ENCODE data around the gene RPEL1. TPM values are rescaled to one million over a fixed set of nuclear protein-coding genes. Genes with fewer than 3 reads are reported as not detected.
A peak's percentile ranks its signal among the peaks of the same experiment; 100 is the strongest.
"Not testable (repeated sequence)": the region's sequence is repeated elsewhere in the genome, so short reads cannot be mapped to it uniquely, and the experiment has no call there.

The RPEL1 gene
- not detected for polyA plus RNA-seq

DNA sequence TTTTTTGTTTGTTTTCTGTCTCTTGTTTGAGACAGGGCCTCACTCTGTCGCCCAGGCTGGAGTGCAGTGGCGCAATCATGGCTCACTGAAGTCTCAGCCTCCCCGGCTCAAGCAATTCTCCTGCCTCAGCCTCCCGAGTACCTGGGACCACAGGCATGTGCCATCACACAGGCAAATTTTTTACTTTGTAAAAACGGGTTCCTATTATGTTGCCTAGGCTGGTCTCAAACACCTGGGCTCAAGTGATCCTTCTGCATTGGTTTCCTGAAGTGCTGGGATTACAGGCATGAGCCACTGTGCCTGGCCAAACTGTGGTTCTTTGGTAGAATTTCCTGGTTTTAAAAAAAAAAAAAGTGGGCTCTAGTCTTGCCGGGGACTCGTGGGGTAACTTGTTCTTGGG, at the start of gene RPEL1:
RPEL1 (plus strand) TSS at position 301 of the 400 bp plus-strand sequence. CDS start 110 bp downstream, outside the sequence.
- not testable (repeated sequence) for H3K9me3 Mint-ChIP-seq, H3K36me3 Mint-ChIP-seq, H3K27ac Mint-ChIP-seq, DNase-seq, H3K4me3 Mint-ChIP-seq, H3K4me1 Mint-ChIP-seq
- peaks cover under 1 to 18% (median 12%) of the 10 kb centered on the region in 3 donors for H3K27me3 Mint-ChIP-seq (ENCODE audit: low read depth in 3 of 3)

DNA sequence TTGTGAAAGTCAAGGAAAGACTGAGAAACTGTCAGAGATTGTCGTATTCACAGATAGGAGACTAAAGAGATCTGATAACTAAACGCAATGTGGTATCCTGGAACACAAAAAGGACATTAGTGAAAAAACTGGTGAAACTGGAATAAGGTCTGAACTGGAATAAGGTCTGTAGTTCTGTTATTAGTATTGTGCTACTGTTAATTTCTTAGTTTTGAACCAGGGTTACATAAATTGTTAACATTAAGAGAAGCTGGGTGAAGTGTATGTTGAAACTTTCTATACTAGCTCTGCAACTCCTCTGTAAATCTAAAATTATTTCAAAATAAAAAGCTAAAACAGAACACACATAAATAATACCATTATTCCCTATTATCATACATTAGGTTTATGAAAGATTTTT, 49.2 kb upstream of the RPEL1 start:
- peaks cover 21 to 23% of the 10 kb centered on the region in 2 donors for H3K4me1 Mint-ChIP-seq
- no peak for DNase-seq
- peak overlapping the region in 1 of 6 donors; percentile 39 for H3K27ac Mint-ChIP-seq
- H3K9me3 Mint-ChIP-seq, result no peaks in the 10 kb centered on the region
- peaks cover 9 to 21% (median 14%) of the 10 kb centered on the region in 3 donors for H3K27me3 Mint-ChIP-seq (ENCODE audit: low read depth in 3 of 3)
- H3K36me3 Mint-ChIP-seq, result no peaks in the 10 kb centered on the region
- no peak overlapping the region for H3K4me3 Mint-ChIP-seq

DNA sequence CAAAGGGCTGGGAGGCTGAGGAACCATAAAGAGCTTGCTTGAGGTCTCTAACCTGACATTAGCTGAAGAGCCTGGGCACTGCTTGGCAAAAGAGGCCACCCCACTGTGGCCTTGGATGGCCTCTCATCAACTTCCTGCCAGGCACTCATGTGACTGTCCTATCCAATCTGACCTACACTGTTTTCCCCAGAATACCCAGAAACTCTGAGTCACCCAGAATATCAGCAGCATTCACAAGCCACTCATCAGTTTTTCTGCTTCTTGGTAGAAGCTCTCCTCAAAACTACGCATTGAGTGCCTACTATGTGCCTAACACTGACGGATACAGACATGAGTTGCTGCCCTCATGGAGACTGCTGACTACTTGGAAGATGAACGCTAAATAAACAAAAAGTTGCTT, 48.5 kb upstream of the RPEL1 start:
- Mint-ChIP-seq H3K27ac (no peak overlapping the region), H3K4me3 (no peak overlapping the region), H3K9me3 (no peaks in the 10 kb centered on the region), H3K27me3 (ENCODE audit: low read depth in 3 of 3) (peaks cover 9 to 16% (median 9%) of the 10 kb centered on the region in 3 donors), H3K4me1 (peaks cover 14 to 17% of the 10 kb centered on the region in 2 donors), H3K36me3 (no peaks in the 10 kb centered on the region)
- DNase-seq, result no peak

DNA sequence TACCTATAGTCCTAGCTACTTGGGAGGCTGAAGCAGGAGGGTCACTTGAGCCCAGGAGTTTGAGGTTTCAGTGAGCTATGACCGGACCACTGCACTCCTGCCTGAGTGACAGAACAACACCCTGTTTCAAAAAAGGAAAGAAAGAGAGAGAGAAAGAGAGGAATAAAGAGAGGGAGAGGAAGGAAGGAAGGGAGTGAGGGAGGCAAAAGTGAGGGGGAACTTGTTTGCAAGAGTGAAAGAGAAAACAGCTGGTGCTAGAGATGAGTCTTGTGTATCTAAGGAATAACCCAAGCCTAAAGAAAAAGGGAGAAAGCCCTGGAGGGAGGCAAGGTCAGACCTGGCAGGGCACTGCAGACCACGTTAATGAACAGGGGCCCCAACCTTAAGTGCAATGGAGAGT, 47.8 kb upstream of the RPEL1 start:
- H3K4me1 Mint-ChIP-seq, result peaks cover 9 to 12% of the 10 kb centered on the region in 2 donors
- no peaks in the 10 kb centered on the region for H3K36me3 Mint-ChIP-seq
- DNase-seq, result no peak
- no peaks in the 10 kb centered on the region for H3K9me3 Mint-ChIP-seq
- H3K4me3 Mint-ChIP-seq, result no peak overlapping the region
- peaks cover 4 to 10% (median 7%) of the 10 kb centered on the region in 3 donors for H3K27me3 Mint-ChIP-seq (ENCODE audit: low read depth in 3 of 3)
- H3K27ac Mint-ChIP-seq, result peak overlapping the region in 2 of 6 donors; percentile 42 to 78

DNA sequence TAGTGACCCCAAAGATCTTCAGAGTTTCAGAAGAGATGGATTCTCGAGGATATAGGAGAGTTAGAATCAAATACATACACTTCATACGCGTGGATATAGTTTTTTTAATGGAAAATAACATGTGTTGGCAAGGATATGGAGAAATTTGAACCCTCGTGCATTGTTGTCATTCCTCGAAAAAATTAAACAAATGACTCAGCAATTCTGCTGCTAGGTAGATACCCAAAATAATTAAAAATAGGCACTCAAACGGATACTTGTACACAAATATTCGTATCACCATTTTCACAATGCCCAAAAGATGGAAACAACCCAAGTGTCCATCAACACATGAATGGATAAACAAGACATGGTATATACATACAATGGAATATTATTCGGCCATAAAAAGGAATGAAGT, 47.0 kb upstream of the RPEL1 start:
- peaks cover 4 to 5% (median 4%) of the 10 kb centered on the region in 3 donors for H3K27me3 Mint-ChIP-seq (ENCODE audit: low read depth in 3 of 3)
- no peak overlapping the region for H3K27ac Mint-ChIP-seq
- no peaks in the 10 kb centered on the region for H3K9me3 Mint-ChIP-seq
- no peak for DNase-seq
- peaks cover 4 to 7% of the 10 kb centered on the region in 2 donors for H3K4me1 Mint-ChIP-seq
- H3K36me3 Mint-ChIP-seq, result no peaks in the 10 kb centered on the region
- H3K4me3 Mint-ChIP-seq, result no peak overlapping the region

DNA sequence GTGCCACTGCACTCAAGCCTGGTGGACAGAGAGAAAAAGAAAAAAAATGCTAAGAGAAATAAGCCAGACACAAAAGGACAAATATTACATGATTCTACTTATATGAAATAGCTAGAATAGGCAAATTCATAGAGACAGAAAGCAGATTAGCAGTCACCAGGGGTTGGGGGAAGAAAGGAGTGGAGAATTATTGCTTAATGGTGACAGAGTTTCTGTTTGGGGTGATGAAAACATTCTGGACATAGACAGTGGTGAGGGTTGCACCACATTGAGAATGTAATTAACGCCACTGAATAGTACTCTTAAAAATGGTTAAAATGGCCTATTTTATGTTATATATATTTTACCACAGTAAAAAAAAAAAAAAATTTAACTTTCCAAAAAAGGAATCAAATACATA, 46.2 kb upstream of the RPEL1 start:
- Mint-ChIP-seq H3K4me1 (no peaks in the 10 kb centered on the region), H3K27me3 (ENCODE audit: low read depth in 3 of 3) (peaks cover 0 to 4% (median 1%) of the 10 kb centered on the region in 3 donors), H3K4me3 (no peak overlapping the region), H3K36me3 (no peaks in the 10 kb centered on the region), H3K27ac (no peak overlapping the region), H3K9me3 (no peaks in the 10 kb centered on the region)
- DNase-seq, result no peak

DNA sequence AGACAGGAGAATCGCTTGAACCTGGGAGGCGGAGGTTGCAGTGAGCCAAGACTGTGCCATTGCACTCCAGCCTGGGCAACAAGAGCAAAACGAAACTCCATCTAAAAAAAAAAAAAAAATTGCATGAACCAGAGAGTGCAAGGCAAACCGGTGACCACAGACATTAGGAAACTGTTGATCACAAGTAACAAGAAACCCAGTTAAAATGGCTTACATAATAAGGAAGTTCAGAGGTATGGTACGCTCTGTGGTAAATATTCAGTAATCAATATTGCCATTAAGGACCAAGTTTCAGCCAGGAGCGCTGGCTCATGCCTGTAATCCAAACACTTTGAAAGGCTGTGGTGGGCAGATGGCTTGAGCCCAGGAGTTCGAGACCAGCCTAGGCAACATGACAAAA, 43.4 kb upstream of the RPEL1 start:
- Mint-ChIP-seq H3K9me3 (no peaks in the 10 kb centered on the region), H3K4me1 (no peaks in the 10 kb centered on the region), H3K36me3 (no peaks in the 10 kb centered on the region), H3K4me3 (no peak overlapping the region), H3K27me3 (ENCODE audit: low read depth in 3 of 3) (peaks cover 4 to 9% (median 8%) of the 10 kb centered on the region in 3 donors), H3K27ac (no peak overlapping the region)
- no peak for DNase-seq

DNA sequence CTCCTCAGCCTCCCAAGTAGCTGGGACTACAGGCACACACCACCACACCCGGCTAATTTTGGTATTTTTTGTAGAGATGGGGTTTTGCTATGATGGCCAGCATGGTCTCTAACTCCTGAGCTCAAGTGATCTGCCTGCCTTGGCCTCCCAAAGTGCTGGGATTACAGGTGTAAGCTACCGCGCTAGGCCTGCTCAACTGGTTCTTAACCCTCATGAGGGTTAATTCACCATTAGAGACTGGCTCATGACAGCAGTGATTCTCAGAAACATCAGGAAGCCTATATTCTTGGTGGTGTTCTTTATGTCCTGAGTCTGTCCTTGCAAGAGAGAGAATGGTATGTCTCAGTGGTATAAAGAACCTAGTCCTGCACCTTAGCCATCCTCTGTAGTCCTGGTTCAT, 42.2 kb upstream of the RPEL1 start:
- no peak overlapping the region for H3K4me3 Mint-ChIP-seq
- H3K4me1 Mint-ChIP-seq, result no peaks in the 10 kb centered on the region
- DNase-seq, result no peak
- H3K36me3 Mint-ChIP-seq, result no peaks in the 10 kb centered on the region
- H3K27ac Mint-ChIP-seq, result no peak overlapping the region
- no peaks in the 10 kb centered on the region for H3K9me3 Mint-ChIP-seq
- peaks cover 3 to 9% (median 4%) of the 10 kb centered on the region in 3 donors for H3K27me3 Mint-ChIP-seq (ENCODE audit: low read depth in 3 of 3)

DNA sequence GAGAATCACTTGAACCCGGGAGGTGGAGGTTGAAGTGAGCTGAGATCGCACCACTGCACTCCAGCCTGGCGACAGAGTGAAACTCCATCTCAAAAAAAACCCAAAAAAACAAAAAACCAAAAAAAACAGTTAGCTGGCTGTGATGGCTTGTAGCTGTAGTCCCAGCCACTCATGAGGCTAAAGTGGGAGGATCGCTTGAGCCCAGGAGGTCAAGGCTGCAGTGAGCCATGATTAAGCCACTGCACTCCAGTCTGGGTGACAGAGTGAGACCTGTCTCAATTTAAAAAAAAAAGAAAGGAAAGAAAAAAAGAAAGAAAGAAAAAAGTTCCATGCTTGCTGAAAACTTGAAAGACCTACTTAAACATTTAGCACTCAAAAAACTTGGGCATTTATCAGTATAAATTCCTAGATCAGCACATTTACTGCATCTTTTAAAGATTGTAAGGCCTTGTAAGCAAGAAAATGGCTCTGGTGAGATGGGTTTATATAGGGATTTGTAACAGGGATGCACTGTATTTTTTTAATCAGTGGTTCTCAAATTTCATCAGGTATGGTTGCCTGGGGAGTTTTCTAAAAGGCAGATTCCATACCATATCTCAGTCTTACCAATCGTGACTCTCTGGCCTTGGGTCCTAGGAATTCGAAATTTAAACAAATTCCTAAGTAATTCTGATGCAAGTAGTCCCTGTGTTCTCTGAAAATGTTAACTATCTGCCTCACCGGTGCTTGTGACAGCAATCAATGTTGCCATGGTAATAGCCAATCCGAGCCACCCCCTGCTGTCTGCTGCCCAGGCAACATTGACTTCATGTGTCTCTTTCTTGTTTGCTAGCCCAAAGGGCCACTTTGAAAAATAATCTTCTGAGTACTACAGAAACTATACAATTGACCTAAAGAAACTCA, 41.1 kb upstream of the RPEL1 start:
- no peak overlapping the region for H3K27ac Mint-ChIP-seq
- H3K27me3 Mint-ChIP-seq (ENCODE audit: low read depth in 3 of 3), result peaks cover 3 to 9% (median 4%) of the 10 kb centered on the region in 3 donors
- H3K9me3 Mint-ChIP-seq, result no peaks in the 10 kb centered on the region
- H3K4me1 Mint-ChIP-seq, result no peaks in the 10 kb centered on the region
- DNase-seq, result no peak
- no peaks in the 10 kb centered on the region for H3K36me3 Mint-ChIP-seq
- H3K4me3 Mint-ChIP-seq, result no peak overlapping the region

DNA sequence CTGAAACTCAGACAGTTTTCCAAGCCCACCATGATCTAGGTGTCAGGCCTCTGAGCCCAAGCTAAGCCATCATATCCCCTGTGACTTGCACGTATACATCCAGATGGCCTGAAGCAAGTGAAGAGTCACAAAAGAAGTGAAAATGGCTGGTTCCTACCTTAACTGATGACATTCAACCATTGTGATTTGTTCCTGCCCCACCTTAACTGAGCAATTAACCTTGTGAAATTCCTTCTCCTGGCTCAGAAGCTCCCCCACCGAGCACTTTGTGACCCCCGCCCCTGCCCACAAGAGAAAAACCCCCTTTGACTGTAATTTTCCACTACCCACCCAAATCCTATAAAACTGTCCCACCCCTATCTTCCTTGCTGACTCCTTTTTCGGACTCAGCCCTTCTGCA, 40.3 kb upstream of the RPEL1 start:
- H3K4me1 Mint-ChIP-seq; H3K4me3 Mint-ChIP-seq; H3K36me3 Mint-ChIP-seq; H3K27me3 Mint-ChIP-seq (ENCODE audit: low read depth in 3 of 3); H3K9me3 Mint-ChIP-seq; DNase-seq; H3K27ac Mint-ChIP-seq: not testable (repeated sequence)

DNA sequence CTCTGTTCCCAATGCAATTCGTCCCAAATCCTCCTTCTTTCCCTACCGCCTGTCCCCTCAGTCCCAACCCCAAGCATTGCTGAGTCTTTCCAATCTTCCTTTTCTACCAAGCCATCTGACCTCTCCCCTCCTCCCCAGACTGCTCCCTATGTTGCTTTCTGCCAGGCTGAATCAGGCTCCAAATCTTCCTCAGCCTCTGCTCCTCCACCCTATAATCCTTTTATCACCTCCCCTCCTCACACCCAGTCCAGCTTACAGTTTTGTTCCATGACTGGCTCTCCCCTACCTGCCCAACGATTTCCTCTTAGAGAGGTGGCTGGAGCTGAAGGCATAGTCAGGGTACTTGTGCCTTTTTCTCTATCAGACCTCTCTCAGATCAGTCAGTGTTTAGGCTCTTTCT, 39.0 kb upstream of the RPEL1 start:
- not testable (repeated sequence) for H3K9me3 Mint-ChIP-seq; H3K4me1 Mint-ChIP-seq; H3K36me3 Mint-ChIP-seq; DNase-seq; H3K27ac Mint-ChIP-seq; H3K4me3 Mint-ChIP-seq; H3K27me3 Mint-ChIP-seq (ENCODE audit: low read depth in 3 of 3)

DNA sequence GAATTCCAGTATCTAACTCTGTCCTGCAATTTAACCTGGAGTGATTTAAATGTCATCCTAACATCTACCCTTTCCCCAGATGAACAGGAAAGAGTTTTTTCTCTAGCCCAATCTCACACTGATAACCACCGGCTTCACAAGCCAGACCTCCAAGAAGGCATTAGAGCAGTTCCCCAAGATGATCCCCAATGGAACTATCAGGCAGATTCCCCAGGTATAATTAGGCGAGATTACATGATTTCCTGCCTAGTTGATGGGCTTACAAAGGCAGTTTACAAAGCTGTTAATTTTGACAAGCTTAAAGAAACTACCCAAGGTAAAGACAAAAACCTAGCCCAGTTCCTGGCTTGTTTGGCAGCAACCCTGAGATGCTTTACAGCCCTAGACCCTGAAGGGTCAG, 38.5 kb upstream of the RPEL1 start:
- peaks cover 0 to 7% (median 4%) of the 10 kb centered on the region in 6 donors for H3K9me3 Mint-ChIP-seq
- H3K27me3 Mint-ChIP-seq (ENCODE audit: low read depth in 3 of 3), result peaks cover 3 to 9% (median 4%) of the 10 kb centered on the region in 3 donors
- H3K27ac Mint-ChIP-seq, result no peak overlapping the region
- no peaks in the 10 kb centered on the region for H3K4me1 Mint-ChIP-seq
- H3K4me3 Mint-ChIP-seq, result no peak overlapping the region
- no peak for DNase-seq
- H3K36me3 Mint-ChIP-seq, result peaks cover 0 to 3% (median 3%) of the 10 kb centered on the region in 3 donors

DNA sequence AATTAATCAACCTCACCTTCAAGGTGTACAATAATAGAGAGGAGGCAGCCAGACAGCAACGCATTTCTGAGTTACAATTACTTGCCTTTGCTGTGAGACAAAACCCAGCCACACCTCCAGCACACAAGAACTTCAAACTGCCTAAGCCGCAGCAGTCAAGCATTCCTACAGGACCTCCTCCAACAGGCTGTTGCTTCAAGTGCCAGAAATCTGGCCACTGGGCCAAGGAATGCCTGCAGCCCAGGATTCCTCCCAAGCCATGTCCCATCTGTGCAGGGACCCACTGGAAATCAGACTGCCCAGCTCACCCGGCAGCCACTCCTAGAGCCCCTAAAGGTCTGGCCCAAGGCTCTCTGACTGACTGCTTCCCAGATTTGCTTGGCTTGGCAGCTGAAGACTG, 38.0 kb upstream of the RPEL1 start:
- not testable (repeated sequence) for DNase-seq; H3K4me1 Mint-ChIP-seq; H3K27me3 Mint-ChIP-seq (ENCODE audit: low read depth in 3 of 3); H3K36me3 Mint-ChIP-seq; H3K27ac Mint-ChIP-seq; H3K4me3 Mint-ChIP-seq
- H3K9me3 Mint-ChIP-seq, result peaks cover 0 to 10% (median 7%) of the 10 kb centered on the region in 6 donors

DNA sequence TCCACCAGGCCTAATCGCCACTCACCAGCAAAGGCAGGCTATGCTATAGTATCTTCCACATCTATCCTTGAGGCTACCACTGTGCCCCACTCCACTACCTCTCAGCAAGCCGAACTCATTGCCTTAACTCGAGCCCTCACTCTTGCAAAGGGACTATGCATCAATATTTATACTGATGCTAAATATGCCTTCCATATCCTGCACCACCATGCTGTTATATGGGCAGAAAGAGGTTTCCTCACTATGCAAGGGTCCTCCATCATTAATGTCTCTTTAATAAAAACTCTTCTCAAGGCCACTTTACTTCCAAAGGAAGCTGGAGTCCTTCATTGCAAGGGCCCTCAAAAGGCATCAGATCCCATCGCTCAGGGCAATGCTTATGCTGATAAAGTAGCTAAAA, 35.4 kb upstream of the RPEL1 start:
- peaks cover 0 to 16% (median 8%) of the 10 kb centered on the region in 6 donors for H3K9me3 Mint-ChIP-seq
- H3K4me3 Mint-ChIP-seq; H3K4me1 Mint-ChIP-seq; H3K27me3 Mint-ChIP-seq (ENCODE audit: low read depth in 3 of 3); DNase-seq; H3K27ac Mint-ChIP-seq: not testable (repeated sequence)
- H3K36me3 Mint-ChIP-seq, result peaks cover 0 to 11% (median 11%) of the 10 kb centered on the region in 3 donors

DNA sequence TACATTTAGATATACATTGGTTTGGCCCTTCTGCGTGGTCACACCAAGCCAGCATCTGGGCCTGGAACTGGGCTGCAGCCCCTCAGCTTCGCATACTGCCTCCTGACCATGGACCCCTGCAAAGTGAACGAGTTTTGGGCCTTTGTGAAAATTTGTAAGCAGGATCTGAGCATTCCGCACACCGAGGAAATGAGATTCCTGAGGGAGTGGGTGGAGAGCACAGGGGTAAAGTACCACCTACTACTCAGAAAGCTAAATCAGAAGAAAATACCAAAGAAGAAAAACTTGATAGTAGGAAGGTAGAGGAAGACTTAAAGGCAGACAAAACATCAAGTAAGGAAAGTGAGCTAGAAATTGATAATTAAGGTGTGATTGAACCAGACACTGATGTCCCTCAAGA, 30.1 kb upstream of the RPEL1 start:
- H3K27me3 Mint-ChIP-seq (ENCODE audit: low read depth in 3 of 3), result peaks cover 0 to 3% (median 0%) of the 10 kb centered on the region in 3 donors
- H3K27ac Mint-ChIP-seq, result no peak overlapping the region
- peaks cover 3 to 11% (median 11%) of the 10 kb centered on the region in 3 donors for H3K36me3 Mint-ChIP-seq
- no peak for DNase-seq
- H3K4me3 Mint-ChIP-seq, result no peak overlapping the region
- no peaks in the 10 kb centered on the region for H3K4me1 Mint-ChIP-seq
- H3K9me3 Mint-ChIP-seq, result peaks cover 0 to 16% (median 8%) of the 10 kb centered on the region in 6 donors

Data from immature natural killer cell (primary cell).